ENCODE measurements around the gene CHST12. TPM values are rescaled to one million over a fixed set of nuclear protein-coding genes. Genes with fewer than 3 reads are reported as not detected.
A peak's percentile ranks its signal among the peaks of the same experiment; 100 is the strongest.
"Not testable (repeated sequence)": the region's sequence is repeated elsewhere in the genome, so short reads cannot be mapped to it uniquely, and the experiment has no call there.

CHST12 gene
- total and polyA plus RNA-seq, 5 donors from 2014 or later: 14.1 to 27.8 (median 20.2) TPM

- no peaks in the 10 kb centered on the region for H3K9me3 ChIP-seq (ENCODE audit: control insufficient read depth in 2 of 2, low read length in 2 of 2)
- H3K36me3 ChIP-seq (ENCODE audit: control insufficient read depth, insufficient read depth, low read length): no peaks in the 10 kb centered on the region
- H3K27ac ChIP-seq (ENCODE audit: insufficient read depth, low read length, poor library complexity, severe bottlenecking): no peak overlapping the region
- Mint-ChIP-seq H3K4me1 (peaks cover 0 to 14% (median 3%) of the 10 kb centered on the region in 4 donors), H3K27ac (peak overlapping the region in 1 of 3 donors; percentile 69), H3K4me3 (peak overlapping the region in 2 of 4 donors; percentile 46 to 74), H3K27me3 (peaks cover 7% of the 10 kb centered on the region), H3K9me3 (no peaks in the 10 kb centered on the region), H3K36me3 (peaks cover 6% of the 10 kb centered on the region)
- ATAC-seq (ENCODE audit: low read depth in 2 of 2) (peak; percentile 84 to 85), DNase-seq (peak; percentile 53 to 74 (median 67))
- peaks cover 12% of the 10 kb centered on the region for H3K4me1 ChIP-seq (ENCODE audit: control insufficient read depth, insufficient read depth, low read length, poor library complexity, severe bottlenecking)
- no peak overlapping the region for H3K4me3 ChIP-seq (ENCODE audit: low read depth, low read length)
- H3K27me3 ChIP-seq (ENCODE audit: control insufficient read depth, insufficient read depth, low read length): no peaks in the 10 kb centered on the region
Measured at GRCh38 chr7:2451171-2452073, 48.0 kb downstream of the CHST12 start.

- H3K27me3 ChIP-seq (ENCODE audit: control insufficient read depth, insufficient read depth, low read length): no peaks in the 10 kb centered on the region
- DNase-seq (peak in 1 of 3 donors; percentile 18), ATAC-seq (ENCODE audit: low read depth in 2 of 2) (peak in 1 of 2 donors; percentile 15)
- no peak overlapping the region for H3K27ac ChIP-seq (ENCODE audit: insufficient read depth, low read length, poor library complexity, severe bottlenecking)
- no peaks in the 10 kb centered on the region for H3K9me3 ChIP-seq (ENCODE audit: control insufficient read depth in 2 of 2, low read length in 2 of 2)
- peak overlapping the region in 1 of 3 donors; percentile 69 for H3K27ac Mint-ChIP-seq
- H3K36me3 ChIP-seq (ENCODE audit: control insufficient read depth, insufficient read depth, low read length): no peaks in the 10 kb centered on the region
- H3K4me1 ChIP-seq (ENCODE audit: control insufficient read depth, insufficient read depth, low read length, poor library complexity, severe bottlenecking): peaks cover 12% of the 10 kb centered on the region
- H3K4me3 Mint-ChIP-seq: peak overlapping the region in 2 of 4 donors; percentile 46 to 74
- H3K27me3 Mint-ChIP-seq: peaks cover 7% of the 10 kb centered on the region
- no peak overlapping the region for H3K4me3 ChIP-seq (ENCODE audit: low read depth, low read length)
- H3K4me1 Mint-ChIP-seq: peaks cover 0 to 16% (median 3%) of the 10 kb centered on the region in 4 donors
- no peaks in the 10 kb centered on the region for H3K9me3 Mint-ChIP-seq
- peaks cover 6% of the 10 kb centered on the region for H3K36me3 Mint-ChIP-seq
Measured at GRCh38 chr7:2452074-2452507, 48.7 kb downstream of the CHST12 start.

GRCh38 chr7:2452643-2453270 lies 49.3 kb downstream of the CHST12 start:
- no peaks in the 10 kb centered on the region for H3K27me3 ChIP-seq (ENCODE audit: control insufficient read depth, insufficient read depth, low read length)
- Mint-ChIP-seq H3K27ac (no peak overlapping the region), H3K27me3 (peaks cover 7% of the 10 kb centered on the region), H3K4me1 (peaks cover 0 to 18% (median 4%) of the 10 kb centered on the region in 4 donors), H3K4me3 (peak overlapping the region in 1 of 4 donors; percentile 38), H3K9me3 (no peaks in the 10 kb centered on the region), H3K36me3 (peaks cover 6% of the 10 kb centered on the region)
- ATAC-seq (ENCODE audit: low read depth in 2 of 2): no peak
- H3K36me3 ChIP-seq (ENCODE audit: control insufficient read depth, insufficient read depth, low read length): no peaks in the 10 kb centered on the region
- no peak overlapping the region for H3K4me3 ChIP-seq (ENCODE audit: low read depth, low read length)
- H3K27ac ChIP-seq (ENCODE audit: insufficient read depth, low read length, poor library complexity, severe bottlenecking): no peak overlapping the region
- peaks cover 15% of the 10 kb centered on the region for H3K4me1 ChIP-seq (ENCODE audit: control insufficient read depth, insufficient read depth, low read length, poor library complexity, severe bottlenecking)
- no peaks in the 10 kb centered on the region for H3K9me3 ChIP-seq (ENCODE audit: control insufficient read depth in 2 of 2, low read length in 2 of 2)
- no peak for DNase-seq

GRCh38 chr7:2453849-2454248 lies 50.4 kb downstream of the CHST12 start:
- DNase-seq; H3K4me3 ChIP-seq (ENCODE audit: low read depth, low read length); H3K27ac ChIP-seq (ENCODE audit: insufficient read depth, low read length, poor library complexity, severe bottlenecking); H3K27me3 ChIP-seq (ENCODE audit: control insufficient read depth, insufficient read depth, low read length); H3K36me3 Mint-ChIP-seq; H3K9me3 Mint-ChIP-seq; H3K27ac Mint-ChIP-seq; H3K9me3 ChIP-seq (ENCODE audit: control insufficient read depth in 2 of 2, low read length in 2 of 2); H3K36me3 ChIP-seq (ENCODE audit: control insufficient read depth, insufficient read depth, low read length); H3K4me3 Mint-ChIP-seq; H3K27me3 Mint-ChIP-seq; ATAC-seq (ENCODE audit: low read depth in 2 of 2): not testable (repeated sequence)
- peaks cover 0 to 23% (median 8%) of the 10 kb centered on the region in 4 donors for H3K4me1 Mint-ChIP-seq
- peaks cover 19% of the 10 kb centered on the region for H3K4me1 ChIP-seq (ENCODE audit: control insufficient read depth, insufficient read depth, low read length, poor library complexity, severe bottlenecking)

- Mint-ChIP-seq H3K4me1 (peaks cover 0 to 12% (median 5%) of the 10 kb centered on the region in 4 donors), H3K27me3 (peaks cover 7% of the 10 kb centered on the region), H3K4me3 (no peak overlapping the region), H3K27ac (no peak overlapping the region), H3K9me3 (no peaks in the 10 kb centered on the region), H3K36me3 (peaks cover 6% of the 10 kb centered on the region)
- Histone ChIP-seq H3K4me3 (ENCODE audit: low read depth, low read length) (no peak overlapping the region), H3K4me1 (ENCODE audit: control insufficient read depth, insufficient read depth, low read length, poor library complexity, severe bottlenecking) (peaks cover 7% of the 10 kb centered on the region), H3K36me3 (ENCODE audit: control insufficient read depth, insufficient read depth, low read length) (no peaks in the 10 kb centered on the region), H3K27me3 (ENCODE audit: control insufficient read depth, insufficient read depth, low read length) (no peaks in the 10 kb centered on the region), H3K9me3 (ENCODE audit: control insufficient read depth in 2 of 2, low read length in 2 of 2) (no peaks in the 10 kb centered on the region), H3K27ac (ENCODE audit: insufficient read depth, low read length, poor library complexity, severe bottlenecking) (no peak overlapping the region)
- ATAC-seq (ENCODE audit: low read depth in 2 of 2): no peak
- no peak for DNase-seq
Measured at GRCh38 chr7:2459674-2460073, 56.3 kb downstream of the CHST12 start.

GRCh38 chr7:2460188-2460587 lies 56.8 kb downstream of the CHST12 start:
- ATAC-seq (ENCODE audit: low read depth in 2 of 2) (no peak), DNase-seq (no peak)
- Mint-ChIP-seq H3K36me3 (peaks cover 4% of the 10 kb centered on the region), H3K27ac (no peak overlapping the region), H3K4me1 (peaks cover 0 to 12% (median 5%) of the 10 kb centered on the region in 4 donors), H3K4me3 (no peak overlapping the region), H3K9me3 (no peaks in the 10 kb centered on the region), H3K27me3 (peaks cover 7% of the 10 kb centered on the region)
- H3K36me3 ChIP-seq (ENCODE audit: control insufficient read depth, insufficient read depth, low read length): no peaks in the 10 kb centered on the region
- H3K4me3 ChIP-seq (ENCODE audit: low read depth, low read length): no peak overlapping the region
- peaks cover 7% of the 10 kb centered on the region for H3K4me1 ChIP-seq (ENCODE audit: control insufficient read depth, insufficient read depth, low read length, poor library complexity, severe bottlenecking)
- no peaks in the 10 kb centered on the region for H3K27me3 ChIP-seq (ENCODE audit: control insufficient read depth, insufficient read depth, low read length)
- H3K27ac ChIP-seq (ENCODE audit: insufficient read depth, low read length, poor library complexity, severe bottlenecking): no peak overlapping the region
- no peaks in the 10 kb centered on the region for H3K9me3 ChIP-seq (ENCODE audit: control insufficient read depth in 2 of 2, low read length in 2 of 2)

GRCh38 chr7:2460641-2461040 lies 57.2 kb downstream of the CHST12 start:
- Histone ChIP-seq H3K4me3 (ENCODE audit: low read depth, low read length) (no peak overlapping the region), H3K27ac (ENCODE audit: insufficient read depth, low read length, poor library complexity, severe bottlenecking) (no peak overlapping the region), H3K36me3 (ENCODE audit: control insufficient read depth, insufficient read depth, low read length) (no peaks in the 10 kb centered on the region), H3K4me1 (ENCODE audit: control insufficient read depth, insufficient read depth, low read length, poor library complexity, severe bottlenecking) (peaks cover 7% of the 10 kb centered on the region), H3K9me3 (ENCODE audit: control insufficient read depth in 2 of 2, low read length in 2 of 2) (no peaks in the 10 kb centered on the region), H3K27me3 (ENCODE audit: control insufficient read depth, insufficient read depth, low read length) (no peaks in the 10 kb centered on the region)
- Mint-ChIP-seq H3K9me3 (no peaks in the 10 kb centered on the region), H3K4me1 (peaks cover 0 to 12% (median 5%) of the 10 kb centered on the region in 4 donors), H3K27ac (no peak overlapping the region), H3K27me3 (peaks cover 5% of the 10 kb centered on the region), H3K4me3 (no peak overlapping the region), H3K36me3 (peaks cover 3% of the 10 kb centered on the region)
- DNase-seq (no peak), ATAC-seq (ENCODE audit: low read depth in 2 of 2) (no peak)

Measured in CD4-positive, CD25-positive, alpha-beta regulatory T cell (primary cell).